NCI-H510A (cell line): ENCODE data around the gene PDE11A.

ENCODE experiments used
- DNase-seq: peaks from one replicate; lab custom pipeline; 2025; lab: John Stamatoyannopoulos, UW

The PDE11A gene

DNA sequence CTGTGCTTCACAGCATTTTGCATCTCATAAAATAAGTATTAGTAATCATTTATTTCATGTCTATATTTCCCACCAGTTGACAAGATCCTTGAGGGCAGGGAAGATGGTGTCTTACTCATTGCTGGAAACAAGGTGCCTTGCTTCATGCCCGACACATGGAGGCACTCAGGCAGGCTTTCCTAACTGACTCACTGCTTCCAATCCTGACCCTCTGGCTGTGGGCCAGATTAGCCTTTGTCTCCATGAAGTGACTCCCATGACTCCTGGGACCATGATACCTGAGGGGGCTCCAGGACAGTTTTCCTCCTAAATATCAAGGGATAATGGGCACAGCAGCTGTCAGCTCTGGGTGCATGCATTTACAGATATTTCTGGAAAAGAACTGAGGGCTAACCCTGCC lies 405.0 kb downstream of the PDE11A start:
- DNase-seq = no peak

GRCh38 chr2:177666408-177666807 lies 406.2 kb downstream of the PDE11A start:
- DNase-seq = no peak

DNA sequence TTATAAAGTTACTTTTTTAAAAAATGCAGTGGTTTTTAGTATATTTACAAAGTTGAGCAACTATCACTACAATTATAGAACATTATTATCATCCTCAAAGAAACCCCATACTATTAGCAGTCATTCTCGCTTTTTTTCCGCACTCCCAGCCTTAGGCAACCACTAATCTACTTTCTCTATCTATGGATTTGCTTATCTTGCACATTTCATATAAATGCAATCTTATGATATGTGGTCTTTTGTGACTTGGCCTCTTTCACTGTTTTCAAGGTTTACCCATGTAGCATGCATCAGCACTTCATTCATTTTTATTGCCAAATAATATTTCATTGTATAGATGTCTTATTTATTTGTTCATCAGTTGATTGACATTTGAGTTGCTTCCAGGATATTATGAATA lies 406.6 kb downstream of the PDE11A start:
- no peak for DNase-seq

DNA sequence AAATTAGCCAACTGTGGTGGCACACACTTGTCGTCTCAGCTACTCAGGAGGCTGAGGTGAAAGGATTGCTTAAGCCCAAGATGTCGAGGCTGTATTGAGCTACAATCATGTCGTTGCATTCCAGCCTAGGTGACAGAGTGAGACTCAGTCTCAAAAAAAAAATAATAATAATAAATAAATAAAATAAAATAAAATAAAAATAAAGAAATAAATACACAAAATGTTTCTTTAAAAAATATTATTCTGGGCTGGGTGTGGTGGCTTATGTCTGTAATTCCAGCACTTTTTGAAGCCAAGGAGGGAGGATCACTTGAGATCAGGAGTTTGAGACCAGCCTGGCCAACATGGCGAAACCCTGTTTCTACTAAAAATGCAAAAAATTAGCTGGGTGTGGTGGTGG lies 407.2 kb downstream of the PDE11A start:
- DNase-seq = no peak

- no peak for DNase-seq
These were observed 409.7 kb downstream of the PDE11A start for GRCh38 chr2:177662895-177663294.

DNA sequence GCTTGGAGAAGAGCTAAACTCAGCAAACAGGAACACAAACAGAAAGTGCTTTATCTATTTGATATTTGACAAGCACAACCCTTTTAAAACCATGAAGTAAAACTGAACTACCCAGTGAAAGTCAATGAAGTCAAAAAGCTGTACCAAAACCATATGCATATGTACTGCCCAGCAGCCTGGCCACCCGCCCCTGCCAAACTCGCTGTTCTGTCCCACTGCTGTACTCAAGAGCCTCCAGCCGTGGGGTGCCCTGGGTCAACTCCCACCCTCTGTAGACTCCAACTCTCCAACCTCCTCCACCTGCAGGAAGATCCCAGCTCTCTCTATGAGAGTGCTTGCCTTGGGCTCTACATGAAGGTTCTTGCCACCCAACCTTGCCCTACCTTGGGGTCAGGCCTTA lies 411.8 kb downstream of the PDE11A start:
- no peak for DNase-seq

GRCh38 chr2:177658309-177658708 lies 414.3 kb downstream of the PDE11A start:
- no peak for DNase-seq

- DNase-seq = no peak
These were observed 420.7 kb downstream of the PDE11A start for GRCh38 chr2:177651833-177652232.

GRCh38 chr2:177649568-177650518 lies 422.7 kb downstream of the PDE11A start:
- DNase-seq = no peak

DNA sequence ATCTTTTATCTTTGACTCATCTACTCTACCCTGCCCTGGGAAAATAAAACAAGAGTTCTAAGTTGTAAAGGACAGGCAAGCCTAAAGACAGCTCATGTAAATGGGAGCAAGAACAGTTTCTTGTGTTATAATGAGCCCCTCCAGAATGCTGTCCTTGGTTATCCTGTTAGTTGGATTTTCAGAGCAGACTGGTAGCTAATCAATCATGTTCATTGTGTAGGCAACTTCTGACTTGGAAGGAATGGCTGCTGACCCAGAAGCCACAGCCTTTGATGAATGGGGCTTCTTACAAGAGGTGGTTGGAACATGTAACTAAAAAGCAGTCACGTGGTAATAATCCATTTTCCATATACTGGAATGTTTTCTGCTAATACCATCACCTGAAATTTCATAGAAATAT lies 425.8 kb downstream of the PDE11A start:
- DNase-seq = no peak

DNA sequence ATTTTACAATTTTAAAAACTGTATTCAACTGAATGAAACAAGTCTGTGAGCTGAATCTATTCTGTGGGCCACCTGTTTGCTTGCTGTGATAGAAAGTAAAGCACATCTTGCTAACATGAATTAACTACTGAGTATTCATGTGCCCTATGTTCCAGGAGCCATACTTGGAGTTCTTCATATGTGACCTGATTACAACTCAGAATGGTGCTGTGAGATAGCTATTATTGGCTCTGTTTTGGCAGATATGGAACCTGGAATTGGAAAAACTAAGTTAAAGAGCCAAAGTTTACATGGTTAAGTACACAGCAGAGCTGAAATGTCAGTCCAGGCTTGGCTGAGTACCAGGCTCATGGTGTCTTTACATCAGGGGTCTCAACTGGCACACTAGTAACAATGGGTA lies 426.3 kb downstream of the PDE11A start:
- no peak for DNase-seq

- no peak for DNase-seq
These were observed 431.2 kb downstream of the PDE11A start for GRCh38 chr2:177641331-177641730.

DNA sequence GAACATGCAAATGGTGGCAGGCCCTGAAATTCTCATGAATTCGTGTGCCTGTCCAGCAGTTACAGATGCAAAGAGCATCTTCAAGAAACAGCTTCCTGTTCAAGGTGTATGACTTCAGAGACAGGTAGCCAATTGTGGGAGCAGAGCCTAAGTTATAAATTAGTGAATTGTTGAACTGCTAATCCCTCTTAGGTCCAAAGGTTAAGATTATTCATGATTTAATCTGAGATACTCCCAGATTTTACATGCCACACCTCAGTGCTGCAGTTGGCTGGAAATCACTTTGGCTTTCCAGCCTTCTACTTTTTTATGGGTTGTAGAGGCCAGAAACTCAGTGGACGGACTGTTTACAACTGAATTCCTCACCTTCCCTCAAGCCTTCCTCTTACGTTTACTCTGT lies 432.2 kb downstream of the PDE11A start:
- DNase-seq = no peak

GRCh38 chr2:177639262-177639914 lies 433.2 kb downstream of the PDE11A start:
- no peak for DNase-seq

GRCh38 chr2:177638507-177638906 lies 434.1 kb downstream of the PDE11A start:
- DNase-seq = no peak

GRCh38 chr2:177636672-177637071 lies 435.9 kb downstream of the PDE11A start:
- DNase-seq = no peak

DNA sequence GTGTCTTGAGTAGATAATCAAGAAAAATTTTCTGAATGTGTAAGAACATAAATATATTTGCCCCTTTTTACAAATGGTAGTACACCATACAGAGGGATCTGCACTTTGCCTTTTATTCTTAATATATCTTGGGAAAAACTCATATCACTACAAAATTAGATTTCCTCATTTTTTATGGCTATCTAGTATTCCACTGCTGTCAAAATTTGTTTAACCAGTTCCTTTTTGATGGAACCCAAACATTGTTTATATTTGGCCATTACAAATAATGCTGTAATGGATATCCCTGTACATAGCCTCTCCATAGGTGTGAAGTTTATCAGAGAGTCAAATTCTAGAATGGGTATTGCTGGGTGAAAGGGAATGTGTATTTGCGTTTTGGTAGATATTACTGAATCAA lies 436.9 kb downstream of the PDE11A start:
- no peak for DNase-seq

DNA sequence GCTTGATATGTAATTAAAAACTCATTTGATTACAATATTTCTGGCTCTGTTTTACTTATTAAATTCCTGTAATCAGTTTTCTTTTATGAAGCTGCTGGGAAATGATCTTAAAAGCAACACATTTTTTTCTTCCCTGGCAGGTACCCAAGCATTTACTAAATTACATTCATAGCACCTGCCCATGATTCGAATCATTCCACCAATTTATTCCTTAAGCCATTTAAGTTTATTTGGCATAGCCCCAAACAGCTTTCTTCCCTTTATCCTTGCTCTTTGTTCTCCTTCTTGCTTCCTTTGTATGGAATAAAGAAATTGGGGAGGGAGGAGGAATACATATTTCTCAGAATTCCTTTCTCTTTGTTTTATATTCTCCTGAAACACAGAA lies 438.7 kb downstream of the PDE11A start:
- no peak for DNase-seq

- no peak for DNase-seq
These were observed 439.5 kb downstream of the PDE11A start for GRCh38 chr2:177633111-177633510.

GRCh38 chr2:177631680-177632079 lies 440.9 kb downstream of the PDE11A start:
- DNase-seq = no peak

GRCh38 chr2:177629357-177630024 lies 443.1 kb downstream of the PDE11A start:
- no peak for DNase-seq

DNA sequence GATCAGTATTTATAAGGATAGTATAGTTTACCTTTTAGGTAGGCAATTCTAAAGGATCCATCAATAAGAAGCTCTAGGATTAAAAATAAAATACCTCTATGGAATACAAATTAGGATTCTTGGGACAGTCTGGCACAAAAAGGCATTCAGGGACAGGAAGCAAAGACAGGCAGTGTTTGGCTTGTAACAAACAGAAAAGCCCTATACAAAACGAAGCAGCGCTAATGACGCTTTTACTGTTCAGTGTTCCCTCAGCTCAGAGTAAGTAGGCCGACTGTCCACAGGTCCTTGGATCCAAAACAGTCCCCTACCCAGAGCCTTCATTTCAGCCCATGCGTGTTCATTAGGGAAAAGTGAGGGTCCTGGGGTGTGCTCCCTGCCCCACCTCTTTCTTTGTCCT lies 443.7 kb downstream of the PDE11A start:
- no peak for DNase-seq
